Stimulated activated CD4-positive, alpha-beta T cell treated with anti-CD3 and anti-CD28 coated beads, Interleukin-15, amount 100 ng/mL, for 24 hours (primary cell): ENCODE results near the gene SYNM.
"Not testable (repeated sequence)": the region's sequence is repeated elsewhere in the genome, so short reads cannot be mapped to it uniquely, and the experiment has no call there.

Source experiments
- DNase-seq: peaks from one replicate; pipeline ENCODE4 v3.0.0-alpha.2; 2020

The SYNM gene

GRCh38 chr15:99104788-99105513, at the start of gene SYNM:
Gene SYNM, plus strand, starts transcription at chr15:99105080. Its CDS starts 120 bp downstream, at chr15:99105200.
- peak; percentile 63 for DNase-seq

GRCh38 chr15:99055555-99056134, 49.2 kb upstream of the SYNM start:
- DNase-seq = no peak

- DNase-seq = no peak
Measured at GRCh38 chr15:99057020-99057419, 47.9 kb upstream of the SYNM start.

- no peak for DNase-seq
Measured at GRCh38 chr15:99057697-99058420, 47.0 kb upstream of the SYNM start.

- no peak for DNase-seq
Measured at GRCh38 chr15:99058421-99058870, 46.4 kb upstream of the SYNM start.

GRCh38 chr15:99059010-99059981, 45.6 kb upstream of the SYNM start:
- peak; percentile 65 for DNase-seq

GRCh38 chr15:99060186-99060585, 44.7 kb upstream of the SYNM start:
- not testable (repeated sequence) for DNase-seq

- DNase-seq = no peak
Measured at GRCh38 chr15:99062226-99062625, 42.7 kb upstream of the SYNM start.

GRCh38 chr15:99068186-99068585, 36.7 kb upstream of the SYNM start:
- no peak for DNase-seq

- no peak for DNase-seq
Measured at GRCh38 chr15:99070208-99070607, 34.7 kb upstream of the SYNM start.

- no peak for DNase-seq
Measured at GRCh38 chr15:99071091-99071680, 33.7 kb upstream of the SYNM start.

- no peak for DNase-seq
Measured at GRCh38 chr15:99073008-99073717, 31.7 kb upstream of the SYNM start.

GRCh38 chr15:99074446-99074845, 30.4 kb upstream of the SYNM start:
- DNase-seq = no peak

- DNase-seq = not testable (repeated sequence)
Measured at GRCh38 chr15:99075059-99075652, 29.7 kb upstream of the SYNM start.

GRCh38 chr15:99076109-99076508, 28.8 kb upstream of the SYNM start:
- no peak for DNase-seq

GRCh38 chr15:99076555-99077308, 28.1 kb upstream of the SYNM start:
- peak; percentile 59 for DNase-seq

GRCh38 chr15:99082798-99083197, 22.1 kb upstream of the SYNM start:
- DNase-seq = no peak

GRCh38 chr15:99084965-99085364, 19.9 kb upstream of the SYNM start:
- no peak for DNase-seq

GRCh38 chr15:99085413-99086326, 19.2 kb upstream of the SYNM start:
- no peak for DNase-seq
